Trophoblast cell (in vitro differentiated cells and primary cell): ENCODE measurements around the gene TTC23L.
"Not testable (repeated sequence)": the region's sequence is repeated elsewhere in the genome, so short reads cannot be mapped to it uniquely, and the experiment has no call there.

Experiments
- DNase-seq, 2 donors: peaks; one replicate each; pipeline ENCODE4 v3.0.0-alpha.2; 2016
- H2AFZ ChIP-seq: 2 replicates; pipeline ENCODE4 v1.6.1; 2013; ENCODE audit warnings: low read length, moderate library complexity, mild to moderate bottlenecking; ENCODE audit not compliant: insufficient read depth, poor library complexity
- H2AK5ac ChIP-seq: 2 replicates; pipeline ENCODE4 v1.6.1; 2013; ENCODE audit warnings: mild to moderate bottlenecking, low read length
- H2BK120ac ChIP-seq: 2 replicates; pipeline ENCODE4 v1.6.1; 2013; ENCODE audit warnings: low read length, mild to moderate bottlenecking, moderate library complexity; ENCODE audit not compliant: insufficient read depth, poor library complexity
- H2BK12ac ChIP-seq: 2 replicates; pipeline ENCODE4 v1.6.1; 2013; ENCODE audit warnings: mild to moderate bottlenecking, low read length, moderate library complexity
- H2BK5ac ChIP-seq: 2 replicates; pipeline ENCODE4 v1.6.1; 2013; ENCODE audit warnings: low read length, low read depth, moderate library complexity, mild to moderate bottlenecking; ENCODE audit not compliant: poor library complexity
- H3K14ac ChIP-seq: 2 replicates; pipeline ENCODE4 v1.6.1; 2013; ENCODE audit warnings: mild to moderate bottlenecking, low read length
- H3K18ac ChIP-seq: 2 replicates; pipeline ENCODE4 v1.6.1; 2013; ENCODE audit warnings: mild to moderate bottlenecking, low read length
- H3K23ac ChIP-seq: 2 replicates; pipeline ENCODE4 v1.6.1; 2013; ENCODE audit warnings: low read length
- H3K27ac ChIP-seq: 2 replicates; pipeline ENCODE4 v1.5.1; 2013; ENCODE audit warnings: low read depth, mild to moderate bottlenecking, inconsistent platforms, low read length, moderate library complexity
- H3K27me3 ChIP-seq: 2 replicates; pipeline ENCODE4 v1.6.1; 2013; ENCODE audit warnings: inconsistent platforms, mild to moderate bottlenecking, low read length, moderate library complexity; ENCODE audit not compliant: insufficient read depth
- H3K36me3 ChIP-seq, 2 experiments: 1 replicate in 1 of 2; 2 replicates in 1 of 2; pipeline ENCODE4 v1.6.1; 2013; ENCODE audit warnings: low read length in 2 of 2, mild to moderate bottlenecking in 2 of 2, moderate library complexity in 1 of 2; ENCODE audit not compliant: insufficient read depth in 2 of 2, control insufficient read depth in 1 of 2
- H3K4ac ChIP-seq: 2 replicates; pipeline ENCODE4 v1.6.1; 2013; ENCODE audit warnings: low read depth, mild to moderate bottlenecking, low read length, moderate library complexity
- H3K4me1 ChIP-seq, 2 experiments: 1 replicate in 1 of 2; 2 replicates in 1 of 2; pipeline ENCODE4 v1.6.1; 2013; ENCODE audit warnings: low read length in 2 of 2, mild to moderate bottlenecking in 2 of 2, moderate library complexity in 1 of 2; ENCODE audit not compliant: insufficient read depth in 2 of 2, control insufficient read depth in 1 of 2
- H3K4me2 ChIP-seq: 2 replicates; pipeline ENCODE4 v1.6.1; 2013; ENCODE audit warnings: inconsistent platforms, mild to moderate bottlenecking, low read length, moderate library complexity
- H3K4me3 ChIP-seq: 2 replicates; pipeline ENCODE4 v1.5.1; 2013; ENCODE audit warnings: mild to moderate bottlenecking, low read depth, low read length, inconsistent platforms
- H3K79me1 ChIP-seq: one replicate; pipeline ENCODE4 v1.6.1; 2013; ENCODE audit warnings: low read length
- H3K79me2 ChIP-seq: 2 replicates; pipeline ENCODE4 v1.6.1; 2013; ENCODE audit warnings: low read length, mild to moderate bottlenecking; ENCODE audit not compliant: control insufficient read depth, insufficient read depth, poor library complexity
- H3K9ac ChIP-seq: 2 replicates; pipeline ENCODE4 v1.6.1; 2013; ENCODE audit warnings: mild to moderate bottlenecking, low read length
- H3K9me3 ChIP-seq: 2 replicates; pipeline ENCODE4 v1.6.1; 2013; ENCODE audit warnings: low read depth, mild to moderate bottlenecking, control low read depth, inconsistent platforms, low read length; ENCODE audit not compliant: insufficient read depth
- H4K12ac ChIP-seq: 2 replicates; pipeline ENCODE4 v1.6.1; 2013; ENCODE audit warnings: low read depth, mild to moderate bottlenecking, low read length, moderate library complexity
- H4K8ac ChIP-seq: 2 replicates; pipeline ENCODE4 v1.6.1; 2013; ENCODE audit warnings: low read depth, mild to moderate bottlenecking, low read length, moderate library complexity
- H4K91ac ChIP-seq: one replicate; pipeline ENCODE4 v1.6.1; 2013; ENCODE audit warnings: low read depth, mild to moderate bottlenecking, low read length, moderate library complexity
- WGBS: extraction: QIAGEN DNeasy Blood & Tissue Kit; methylation state at CpG from one replicate; pipeline ENCODE4 v1.1.7; 2013; ENCODE audit warnings: missing lambda C conversion rate; ENCODE audit not compliant: insufficient read length, insufficient coverage; ENCODE audit errors: extremely low coverage; 5-methylcytosine and 5-hydroxymethylcytosine counted together

TTC23L gene

DNA sequence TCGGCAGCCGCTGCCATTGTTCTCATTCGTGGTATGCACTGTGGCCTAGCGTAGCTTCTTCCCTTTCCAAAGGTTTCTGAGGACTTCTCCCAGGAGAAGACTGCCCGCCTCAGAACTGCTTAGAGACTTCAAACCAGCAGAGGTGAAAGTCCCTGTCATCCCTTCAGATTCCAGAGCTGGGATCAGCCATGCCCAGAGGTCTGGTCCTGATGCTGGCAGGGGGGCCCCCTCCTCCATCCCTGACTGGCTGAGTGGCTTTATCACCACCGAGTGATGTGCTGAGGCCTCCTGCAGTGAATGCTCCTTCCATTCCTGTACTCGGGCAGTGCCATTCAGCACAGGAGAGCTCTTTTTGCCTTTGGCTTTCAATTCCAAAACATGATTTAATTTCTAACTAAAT lies 8.1 kb upstream of the TTC23L start:
- not testable (repeated sequence) for H3K79me1 ChIP-seq, H3K9me3 ChIP-seq, H3K18ac ChIP-seq, H3K4ac ChIP-seq, H3K27ac ChIP-seq, H3K4me1 ChIP-seq, H2BK120ac ChIP-seq, H3K14ac ChIP-seq, H3K4me3 ChIP-seq, H3K27me3 ChIP-seq, DNase-seq, H3K23ac ChIP-seq, H2AFZ ChIP-seq, H3K79me2 ChIP-seq, H3K9ac ChIP-seq, H2BK12ac ChIP-seq, H3K4me2 ChIP-seq, H2BK5ac ChIP-seq, H4K12ac ChIP-seq, H4K8ac ChIP-seq, H4K91ac ChIP-seq, H2AK5ac ChIP-seq
- WGBS: no CpG with 5 or more reads among the region's 7 CpGs
- H3K36me3 ChIP-seq: peaks cover 23 to 39% of the 10 kb centered on the region in 2 experiments

DNA sequence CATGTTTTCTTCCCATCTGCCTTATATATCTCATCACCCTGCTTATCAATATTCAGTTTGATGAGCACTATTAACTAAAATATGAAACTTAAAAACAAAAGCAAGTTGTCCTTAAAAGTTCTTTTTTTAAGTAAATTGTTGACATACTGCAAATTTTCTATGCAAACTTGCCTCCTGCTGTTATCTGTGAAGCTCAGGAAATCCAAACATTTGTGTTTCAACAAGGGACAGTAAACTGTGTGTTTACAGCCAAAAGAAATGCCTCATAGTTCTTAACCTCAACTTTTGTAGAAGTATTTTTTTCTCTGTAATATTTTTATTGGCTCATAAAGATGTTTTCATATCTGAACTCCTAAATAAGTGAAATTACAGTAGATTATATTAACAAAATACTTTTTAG lies 7.7 kb upstream of the TTC23L start:
- no peak overlapping the region for H2AK5ac ChIP-seq
- no peak overlapping the region for H4K8ac ChIP-seq
- H3K23ac ChIP-seq: no peak overlapping the region
- no peak overlapping the region for H3K4me2 ChIP-seq
- H2BK12ac ChIP-seq: no peak overlapping the region
- H4K12ac ChIP-seq: no peak overlapping the region
- no peaks in the 10 kb centered on the region for H3K79me2 ChIP-seq
- no peak overlapping the region for H3K27ac ChIP-seq
- no peaks in the 10 kb centered on the region for H3K27me3 ChIP-seq
- H3K9ac ChIP-seq: no peak overlapping the region
- no peak overlapping the region for H3K4ac ChIP-seq
- peaks cover under 1 to 1% of the 10 kb centered on the region in 2 experiments for H3K4me1 ChIP-seq
- H3K14ac ChIP-seq: no peak overlapping the region
- H3K18ac ChIP-seq: no peak overlapping the region
- H2BK5ac ChIP-seq: no peak overlapping the region
- no peaks in the 10 kb centered on the region for H3K9me3 ChIP-seq
- no peak overlapping the region for H4K91ac ChIP-seq
- H3K79me1 ChIP-seq: peaks cover under 1% of the 10 kb centered on the region
- peaks cover 21 to 37% of the 10 kb centered on the region in 2 experiments for H3K36me3 ChIP-seq
- no peak overlapping the region for H2AFZ ChIP-seq
- no peak overlapping the region for H3K4me3 ChIP-seq
- no peak for DNase-seq
- no peak overlapping the region for H2BK120ac ChIP-seq

DNA sequence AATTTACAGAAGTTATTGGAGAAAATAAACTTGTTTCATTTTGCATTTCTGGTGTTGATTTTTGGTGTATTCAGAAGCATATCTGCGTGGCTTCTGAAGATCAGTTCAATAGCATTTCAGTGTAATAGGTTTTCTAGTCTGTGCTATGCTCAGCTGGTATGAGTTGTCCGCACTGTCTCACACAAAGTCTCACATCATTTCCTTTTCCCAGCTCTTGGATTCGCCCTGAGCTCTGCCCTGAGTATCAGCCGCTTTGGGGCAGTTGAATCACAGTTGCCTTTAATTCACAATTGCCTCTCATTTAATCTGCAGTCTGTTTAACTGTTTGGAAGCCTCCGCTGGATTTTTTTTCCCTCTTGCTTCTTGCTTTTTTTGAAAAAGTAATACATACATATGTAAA lies 6.4 kb upstream of the TTC23L start:
- Histone ChIP-seq H2AFZ (no peak overlapping the region), H3K4ac (no peak overlapping the region), H4K8ac (no peak overlapping the region), H3K4me3 (no peak overlapping the region), H3K79me2 (no peaks in the 10 kb centered on the region), H3K4me2 (no peak overlapping the region), H4K91ac (no peak overlapping the region), H3K79me1 (no peaks in the 10 kb centered on the region), H2BK120ac (no peak overlapping the region), H3K23ac (no peak overlapping the region), H3K18ac (no peak overlapping the region), H2BK12ac (no peak overlapping the region), H2AK5ac (no peak overlapping the region), H3K27me3 (no peaks in the 10 kb centered on the region), H3K14ac (no peak overlapping the region), H4K12ac (no peak overlapping the region), H3K9ac (no peak overlapping the region), H2BK5ac (no peak overlapping the region), H3K27ac (no peak overlapping the region), H3K36me3 (peaks cover 18 to 27% of the 10 kb centered on the region in 2 experiments), H3K4me1 (no peaks in the 10 kb centered on the region), H3K9me3 (no peaks in the 10 kb centered on the region)
- WGBS: no CpG with 5 or more reads among the region's 5 CpGs
- DNase-seq: no peak

DNA sequence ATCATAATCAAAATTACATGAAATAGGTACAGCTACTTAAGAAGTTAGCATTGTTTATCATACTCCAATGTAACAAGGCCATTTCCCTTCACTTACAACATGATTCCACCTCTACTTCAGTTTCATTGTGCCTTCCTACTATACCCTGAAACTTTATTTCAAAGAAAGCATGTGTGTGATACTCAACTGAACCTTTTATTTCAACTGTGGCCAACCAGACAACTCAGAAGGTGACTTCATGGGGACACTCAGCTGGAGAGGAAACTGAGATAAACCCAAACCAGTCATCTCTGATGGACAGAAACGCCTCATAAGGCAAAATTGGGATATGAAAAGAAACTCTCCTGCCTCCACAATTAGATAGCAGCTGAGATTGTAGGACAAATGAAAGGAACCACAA lies 5.9 kb upstream of the TTC23L start:
- no CpG with 5 or more reads among the region's 1 CpG for WGBS

More for the DNA sequence above, 5.9 kb upstream of the TTC23L start:
- no peaks in the 10 kb centered on the region for H3K4me1 ChIP-seq
- H3K79me2 ChIP-seq: no peaks in the 10 kb centered on the region
- no peak overlapping the region for H3K18ac ChIP-seq
- H2BK12ac ChIP-seq: no peak overlapping the region
- no peak overlapping the region for H3K23ac ChIP-seq
- H3K9ac ChIP-seq: no peak overlapping the region
- H3K36me3 ChIP-seq: peaks cover 14 to 22% of the 10 kb centered on the region in 2 experiments
- no peak overlapping the region for H3K27ac ChIP-seq
- H2BK120ac ChIP-seq: no peak overlapping the region
- H3K4me3 ChIP-seq: no peak overlapping the region
- H3K4me2 ChIP-seq: no peak overlapping the region
- H2BK5ac ChIP-seq: no peak overlapping the region
- H2AK5ac ChIP-seq: no peak overlapping the region
- no peaks in the 10 kb centered on the region for H3K27me3 ChIP-seq
- H3K79me1 ChIP-seq: no peaks in the 10 kb centered on the region
- no peak overlapping the region for H3K14ac ChIP-seq
- no peak for DNase-seq
- H4K8ac ChIP-seq: no peak overlapping the region
- no peak overlapping the region for H2AFZ ChIP-seq
- no peak overlapping the region for H3K4ac ChIP-seq
- H4K91ac ChIP-seq: no peak overlapping the region
- no peaks in the 10 kb centered on the region for H3K9me3 ChIP-seq
- H4K12ac ChIP-seq: no peak overlapping the region
